Adrenal gland (tissue), 5 donors: ENCODE measurements around the gene CSF1R.

Experiments
- POLR2A ChIP-seq, 2 donors: fragments of 450-650 bp; IDR thresholded peaks; one replicate each; pipeline ENCODE4 v1.6.1; 2017; ENCODE audit warnings: antibody characterized with exemption in 2 of 2, mild to moderate bottlenecking in 2 of 2, moderate library complexity in 1 of 2
- TF ChIP-seq, protein P1 (sequence below), 6 experiments: fragments of 450-650 bp in 4 of 6; fragments of 200-600 bp in 2 of 6; sonication (generic) in 1 of 6; IDR thresholded peaks; 1 replicate in 5 of 6; 2 replicates in 1 of 6; pipeline versions ENCODE4 v1.5.1 to v1.8.0; 2016 to 2021; ENCODE audit warnings: antibody characterized with exemption in 6 of 6, mild to moderate bottlenecking in 2 of 6, moderate library complexity in 1 of 6
- donor health status: DM: no; HTN: no; CAD: no.

DNA sequence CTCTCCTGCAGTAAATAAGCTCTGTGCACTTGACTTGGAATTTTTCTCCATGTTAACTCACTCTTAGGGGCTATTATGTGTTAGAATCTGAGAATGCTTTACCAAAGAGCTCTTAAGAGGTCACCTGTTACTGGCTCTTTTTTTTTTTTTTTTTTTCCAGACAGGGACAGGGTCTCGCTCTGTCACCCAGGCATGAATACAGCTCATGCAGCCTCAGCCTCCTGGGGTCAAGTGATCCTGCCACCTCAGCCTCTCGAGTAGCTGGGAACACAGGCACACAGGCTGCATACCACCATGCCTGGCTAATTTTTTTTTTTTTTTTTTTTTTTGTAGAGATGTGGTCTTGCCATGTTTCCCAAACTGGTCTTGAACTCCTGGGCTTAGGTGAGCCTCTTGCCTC lies 63.7 kb downstream of the CSF1R start:
- TF ChIP-seq, protein P1, sequence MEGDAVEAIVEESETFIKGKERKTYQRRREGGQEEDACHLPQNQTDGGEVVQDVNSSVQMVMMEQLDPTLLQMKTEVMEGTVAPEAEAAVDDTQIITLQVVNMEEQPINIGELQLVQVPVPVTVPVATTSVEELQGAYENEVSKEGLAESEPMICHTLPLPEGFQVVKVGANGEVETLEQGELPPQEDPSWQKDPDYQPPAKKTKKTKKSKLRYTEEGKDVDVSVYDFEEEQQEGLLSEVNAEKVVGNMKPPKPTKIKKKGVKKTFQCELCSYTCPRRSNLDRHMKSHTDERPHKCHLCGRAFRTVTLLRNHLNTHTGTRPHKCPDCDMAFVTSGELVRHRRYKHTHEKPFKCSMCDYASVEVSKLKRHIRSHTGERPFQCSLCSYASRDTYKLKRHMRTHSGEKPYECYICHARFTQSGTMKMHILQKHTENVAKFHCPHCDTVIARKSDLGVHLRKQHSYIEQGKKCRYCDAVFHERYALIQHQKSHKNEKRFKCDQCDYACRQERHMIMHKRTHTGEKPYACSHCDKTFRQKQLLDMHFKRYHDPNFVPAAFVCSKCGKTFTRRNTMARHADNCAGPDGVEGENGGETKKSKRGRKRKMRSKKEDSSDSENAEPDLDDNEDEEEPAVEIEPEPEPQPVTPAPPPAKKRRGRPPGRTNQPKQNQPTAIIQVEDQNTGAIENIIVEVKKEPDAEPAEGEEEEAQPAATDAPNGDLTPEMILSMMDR (IDR thresholded peaks at IDR 0.05) = no peak
- no peak for TF ChIP-seq POLR2A (IDR thresholded peaks at IDR 0.05)
